Activated naive CD4-positive, alpha-beta T cell treated with anti-CD3 and anti-CD28 coated beads, Interleukin-2, amount 50 U/mL, for 16 hours (primary cell): ENCODE data around the gene PPIL1.

ENCODE experiments used
- DNase-seq: peaks from one replicate; pipeline ENCODE4 v3.0.0-alpha.2; 2020

The PPIL1 gene

GRCh38 chr6:36853325-36853724 is 21.3 kb downstream of the PPIL1 start:
- no peak for DNase-seq

- no peak for DNase-seq
These were observed 22.0 kb downstream of the PPIL1 start for GRCh38 chr6:36852481-36853147.

- no peak for DNase-seq
These were observed 23.0 kb downstream of the PPIL1 start for GRCh38 chr6:36851626-36852025.

DNA sequence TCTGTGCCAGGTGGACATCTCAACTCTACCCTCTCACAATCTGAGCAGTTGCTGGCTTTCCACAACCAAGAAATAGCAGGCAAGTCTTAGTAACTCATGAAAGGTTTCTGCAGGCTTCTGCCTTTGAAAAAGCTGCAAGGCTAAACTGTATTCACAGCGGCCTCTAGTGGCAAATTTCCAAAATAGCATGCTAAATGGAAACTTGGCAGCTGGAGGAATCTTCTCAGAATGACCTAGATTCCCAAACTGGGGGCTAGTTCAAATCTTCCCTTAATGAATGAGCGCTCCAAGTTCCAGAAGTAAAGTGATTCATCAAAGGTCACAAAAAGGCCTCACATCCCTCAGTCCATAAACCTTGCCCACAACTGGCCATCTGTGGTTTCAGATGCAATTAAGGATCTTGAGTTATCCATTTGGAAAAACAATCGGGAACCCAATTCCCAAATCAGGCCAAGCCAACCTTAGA is 23.4 kb downstream of the PPIL1 start:
- no peak for DNase-seq

DNA sequence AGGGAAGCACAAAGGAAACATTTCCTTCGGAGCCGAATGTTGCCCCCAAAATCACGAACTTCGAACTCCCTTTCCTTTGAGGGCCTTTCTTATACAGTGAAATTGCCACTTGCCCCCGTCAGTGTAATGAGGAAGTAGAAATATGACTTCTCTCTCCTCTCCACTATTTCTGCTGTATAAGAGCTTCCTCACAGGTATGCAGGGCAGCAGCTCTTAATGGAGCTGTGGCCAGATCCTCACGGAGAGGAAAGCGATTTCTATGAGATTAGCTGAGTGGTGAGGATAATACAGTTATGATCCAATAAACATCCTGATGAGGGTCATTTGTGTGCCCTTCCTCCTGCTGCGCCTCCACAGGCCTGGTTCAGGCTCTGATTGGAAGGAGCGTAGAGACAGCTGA is 24.6 kb downstream of the PPIL1 start:
- no peak for DNase-seq

GRCh38 chr6:36848658-36849441 is 25.8 kb downstream of the PPIL1 start:
- no peak for DNase-seq

- DNase-seq = no peak
These were observed 26.6 kb downstream of the PPIL1 start for GRCh38 chr6:36847991-36848390.

DNA sequence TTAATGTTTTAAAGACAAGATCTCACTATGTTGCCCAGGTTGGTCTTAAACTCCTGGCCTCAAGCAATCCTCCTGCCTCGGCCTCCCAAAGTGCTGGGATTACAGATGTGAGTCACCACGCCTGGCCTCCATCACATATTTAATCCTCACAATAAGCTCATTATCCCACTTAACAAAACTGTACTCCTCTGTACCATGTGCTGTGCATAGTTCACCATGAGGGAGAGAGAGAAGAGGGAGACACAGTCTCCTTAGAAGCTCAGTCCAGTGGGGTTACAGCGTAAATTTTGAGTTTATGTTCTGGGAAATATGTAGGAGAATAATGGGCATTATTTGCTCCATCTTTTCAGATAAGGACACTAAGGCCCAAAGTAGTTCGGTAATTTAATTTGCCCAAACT is 27.5 kb downstream of the PPIL1 start:
- no peak for DNase-seq

GRCh38 chr6:36845233-36845632 is 29.4 kb downstream of the PPIL1 start:
- no peak for DNase-seq

- no peak for DNase-seq
These were observed 30.1 kb downstream of the PPIL1 start for GRCh38 chr6:36844232-36845170.

- no peak for DNase-seq
These were observed 31.4 kb downstream of the PPIL1 start for GRCh38 chr6:36843170-36843569.

GRCh38 chr6:36841756-36842155 is 32.8 kb downstream of the PPIL1 start:
- DNase-seq = no peak

DNA sequence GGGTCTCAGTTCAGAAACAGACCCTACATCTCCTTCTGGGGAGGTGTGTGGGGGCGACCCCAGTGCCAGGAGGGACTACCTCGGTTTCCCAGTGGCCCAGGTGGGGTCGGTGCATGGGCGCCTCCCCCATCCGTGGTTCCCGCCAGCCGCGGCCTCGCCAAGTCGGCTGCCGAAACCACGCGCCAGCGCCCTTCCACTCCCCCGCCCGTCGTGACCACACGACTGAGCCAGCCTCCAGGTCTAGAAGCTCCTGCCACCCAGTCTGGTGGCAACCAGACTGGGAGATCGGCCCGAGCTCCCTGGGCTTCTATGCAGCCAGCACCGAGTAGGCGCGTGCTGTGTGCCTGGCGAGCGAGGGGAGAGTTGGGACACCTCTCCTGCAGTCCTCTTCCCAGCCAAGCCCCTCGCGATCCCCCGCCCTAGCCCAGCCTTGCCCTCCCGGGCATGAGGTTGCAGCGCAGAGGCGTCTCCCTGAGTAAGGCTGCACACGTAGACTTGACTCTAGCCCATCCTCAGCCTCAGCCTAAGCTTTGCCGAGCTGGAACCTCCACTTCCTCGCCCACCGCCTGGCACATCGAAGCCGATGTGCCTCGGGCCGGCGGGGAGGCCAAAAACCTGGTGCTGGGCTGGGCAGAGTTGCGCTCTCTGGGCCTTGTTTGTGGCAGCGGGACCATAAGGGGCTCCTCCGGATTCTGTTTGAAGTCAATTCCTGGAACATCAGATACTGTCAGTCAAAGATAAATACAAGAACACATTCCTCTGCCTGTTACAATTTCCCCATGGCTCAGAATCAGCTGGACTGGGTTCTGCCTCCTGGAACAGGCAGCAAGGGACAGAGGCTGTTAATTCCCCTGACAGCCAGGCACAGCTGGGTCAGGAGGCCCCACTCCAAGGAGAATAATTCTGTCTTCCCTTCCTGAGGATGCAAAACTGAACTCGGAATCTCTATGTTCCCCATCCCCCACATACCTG is 33.9 kb downstream of the PPIL1 start:
- DNase-seq = peak; percentile 21

GRCh38 chr6:36839749-36840431 is 34.7 kb downstream of the PPIL1 start:
- DNase-seq = peak; percentile 57

GRCh38 chr6:36838896-36839748 is 35.5 kb downstream of the PPIL1 start, which contains the start of gene CPNE5:
TSS of gene CPNE5 (minus strand) at chr6:36839444. CDS start at chr6:36839377, 67 bp downstream.
- no peak for DNase-seq

- no peak for DNase-seq
These were observed 36.9 kb downstream of the PPIL1 start for GRCh38 chr6:36837686-36838085.

DNA sequence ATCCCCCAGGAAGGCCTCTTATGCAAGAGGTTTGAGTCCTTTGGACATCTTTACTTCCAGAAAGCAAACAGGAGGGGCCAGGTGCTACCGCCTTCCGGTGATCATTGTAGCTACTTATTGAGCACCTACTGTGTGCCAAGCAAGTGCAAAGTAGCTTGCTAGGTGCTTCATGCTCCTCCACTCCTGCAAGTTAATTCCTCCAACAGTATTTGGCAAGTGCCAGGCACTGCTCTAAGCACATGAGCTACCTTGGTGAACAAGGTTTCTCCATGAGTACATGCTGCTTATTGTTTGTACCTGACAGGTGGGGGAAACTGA is 37.6 kb downstream of the PPIL1 start:
- DNase-seq = no peak

- no peak for DNase-seq
These were observed 38.2 kb downstream of the PPIL1 start for GRCh38 chr6:36836111-36837021.

DNA sequence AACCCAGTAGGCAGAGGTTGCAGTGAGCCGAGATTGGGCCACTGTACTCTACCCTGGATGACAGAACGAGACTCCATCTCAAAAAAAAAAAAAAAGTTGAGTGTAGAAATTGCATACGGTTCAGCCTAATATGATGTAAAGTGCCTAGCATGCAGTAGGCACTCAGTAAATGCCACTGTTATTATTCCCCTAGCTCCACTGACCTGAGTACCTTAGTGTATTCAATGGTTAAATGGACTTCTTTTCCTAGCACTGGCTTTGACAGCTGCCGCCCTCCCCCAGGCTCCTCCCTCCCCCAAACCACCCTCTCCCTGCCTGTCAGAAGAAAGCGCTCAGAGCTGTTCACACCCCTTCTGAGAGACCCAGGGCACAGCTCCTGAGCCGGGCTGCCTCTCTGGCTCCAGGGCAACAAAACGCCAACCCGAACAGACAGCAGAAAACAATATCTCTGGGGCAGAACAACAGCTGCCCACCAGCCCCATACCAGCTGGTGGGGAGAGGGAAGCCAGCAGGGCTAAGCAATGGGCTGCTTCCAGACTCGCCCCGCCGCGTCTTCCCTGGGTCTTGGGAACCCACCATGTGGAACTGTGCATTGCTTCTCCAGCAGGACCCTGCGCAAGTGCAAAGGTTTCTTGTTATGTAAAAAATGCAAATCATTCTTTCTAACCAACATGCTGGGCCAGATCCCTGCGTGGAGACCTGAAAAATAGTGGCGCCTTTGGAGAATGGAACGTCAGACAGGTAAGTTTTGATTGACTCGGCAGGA is 39.8 kb downstream of the PPIL1 start:
- no peak for DNase-seq
